HEK293T (cell line): Measurements from ENCODE around the gene E2F7.
A peak's percentile ranks its signal among the peaks of the same experiment; 100 is the strongest.

Source experiments
- CTCF ChIA-PET: fragments of 350-600 bp; formaldehyde crosslinking; extraction: SDS; loops from one replicate; lab custom pipeline; 2021; ENCODE audit warnings: antibody characterized with exemption, inconsistent platforms; lab: Yijun Ruan, JAX
- POLR2A ChIA-PET: fragments of 350-600 bp; formaldehyde crosslinking; extraction: SDS; loops from one replicate; lab custom pipeline; 2020; ENCODE audit warnings: antibody characterized with exemption, inconsistent platforms; lab: Yijun Ruan, JAX
- DNase-seq: peaks from one replicate; pipeline ENCODE4 v3.0.0; 2012; ENCODE audit warnings: mixed read lengths; ENCODE audit errors: extremely low spot score
- ARNT ChIP-seq: fragments of 450-650 bp; IDR thresholded peaks from 2 replicates; pipeline ENCODE4 v1.6.1; 2017; ENCODE audit warnings: mild to moderate bottlenecking
- BHLHE40 ChIP-seq: fragments of 450-650 bp; IDR thresholded peaks from 2 replicates; pipeline ENCODE4 v1.6.1; 2016; ENCODE audit warnings: mild to moderate bottlenecking, moderate library complexity, borderline replicate concordance
- CTBP1 ChIP-seq: fragments of 450-650 bp; IDR thresholded peaks from 2 replicates; pipeline ENCODE4 v1.6.1; 2016; ENCODE audit warnings: borderline replicate concordance
- ELF4 ChIP-seq: fragments of 450-650 bp; IDR thresholded peaks from 2 replicates; pipeline ENCODE4 v1.6.1; 2017; ENCODE audit warnings: antibody characterized with exemption
- FOXA1 ChIP-seq: fragments of 450-650 bp; IDR thresholded peaks from 2 replicates; pipeline ENCODE4 v1.6.1; 2016; ENCODE audit warnings: mild to moderate bottlenecking
- FOXK2 ChIP-seq: fragments of 450-650 bp; IDR thresholded peaks from 2 replicates; pipeline ENCODE4 v1.6.1; 2016; ENCODE audit warnings: mild to moderate bottlenecking
- FOXM1 ChIP-seq: fragments of 450-650 bp; IDR thresholded peaks from 2 replicates; pipeline ENCODE4 v1.6.1; 2017; ENCODE audit warnings: mild to moderate bottlenecking, borderline replicate concordance
- HDGF ChIP-seq: fragments of 450-650 bp; IDR thresholded peaks from 2 replicates; pipeline ENCODE4 v1.6.1; 2017; ENCODE audit warnings: antibody characterized with exemption, borderline replicate concordance
- L3MBTL2 ChIP-seq: fragments of 450-650 bp; conservative IDR thresholded peaks from 2 replicates; pipeline ENCODE4 v1.6.1; 2016; ENCODE audit warnings: mild to moderate bottlenecking
- LEF1 ChIP-seq: fragments of 450-650 bp; IDR thresholded peaks from 2 replicates; pipeline ENCODE4 v1.6.1; 2017; ENCODE audit warnings: mild to moderate bottlenecking, borderline replicate concordance
- NFRKB ChIP-seq: fragments of 450-650 bp; IDR thresholded peaks from 2 replicates; pipeline ENCODE4 v1.6.1; 2016; ENCODE audit warnings: mild to moderate bottlenecking, moderate library complexity
- PKNOX1 ChIP-seq: fragments of 450-650 bp; IDR thresholded peaks from 2 replicates; pipeline ENCODE4 v1.6.1; 2016
- SP1 ChIP-seq: fragments of 450-650 bp; IDR thresholded peaks from 2 replicates; pipeline ENCODE4 v1.6.1; 2017
- SUZ12 ChIP-seq: fragments of 450-650 bp; IDR thresholded peaks from 2 replicates; pipeline ENCODE4 v1.6.1; 2016; ENCODE audit warnings: mild to moderate bottlenecking
- TARDBP ChIP-seq: fragments of 450-650 bp; IDR thresholded peaks from 2 replicates; pipeline ENCODE4 v1.6.1; 2016
- ZNF384 ChIP-seq: fragments of 450-650 bp; IDR thresholded peaks from 2 replicates; pipeline ENCODE4 v1.6.1; 2016

Gene E2F7

DNA sequence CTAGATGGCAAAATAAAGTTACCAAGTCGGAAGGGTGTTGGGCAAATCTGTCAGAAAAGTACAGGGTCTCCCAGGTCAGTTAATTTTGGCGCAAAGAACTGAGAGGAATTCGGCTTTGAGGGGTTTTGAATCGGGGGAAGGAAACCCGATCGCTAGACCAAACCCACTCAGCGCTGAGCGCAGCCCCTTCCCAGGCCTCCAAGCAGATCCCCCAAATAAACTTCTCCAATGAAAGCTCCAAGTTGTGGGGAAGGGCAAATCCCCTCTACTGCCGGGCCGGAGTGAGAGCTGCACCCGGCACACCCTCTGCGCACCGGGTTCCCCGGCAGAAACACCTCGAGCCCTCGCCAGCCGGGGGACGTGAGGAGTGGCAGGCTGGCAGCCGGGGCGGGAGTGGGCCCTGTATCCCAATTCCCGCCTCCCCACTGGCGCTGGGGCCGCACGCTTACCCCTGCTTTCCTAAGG, 441 bp downstream of the E2F7 start:
- peak; percentile 51 for DNase-seq
- ChIA-PET CTCF (no interaction called here), POLR2A (no interaction called here)
- TF ChIP-seq L3MBTL2 (peak; percentile 60; the same call in 1 of the 2 replicates), CTBP1 (no peak), NFRKB (no peak), ZNF384 (no peak), FOXA1 (no peak), HDGF (no peak), SP1 (no peak)

GRCh38 chr12:77062846-77063461, 2.4 kb downstream of the E2F7 start:
- no peak for TF ChIP-seq CTBP1
- TF ChIP-seq BHLHE40: no peak
- no peak for TF ChIP-seq SP1
- no peak for TF ChIP-seq FOXK2
- no peak for TF ChIP-seq L3MBTL2
- TF ChIP-seq FOXM1: no peak
- no peak for TF ChIP-seq FOXA1
- TF ChIP-seq LEF1: no peak
- no peak for TF ChIP-seq SUZ12
- no peak for TF ChIP-seq ZNF384
- TF ChIP-seq ELF4: no peak
- ChIA-PET CTCF (no interaction called here), POLR2A (no interaction called here)
- DNase-seq: no peak

GRCh38 chr12:77062396-77062795, 3.0 kb downstream of the E2F7 start:
- TF ChIP-seq ARNT (no peak), TARDBP (no peak), FOXK2 (no peak), FOXM1 (no peak), PKNOX1 (no peak), SP1 (no peak), CTBP1 (no peak), SUZ12 (no peak), ZNF384 (no peak), L3MBTL2 (no peak), BHLHE40 (no peak), NFRKB (no peak), HDGF (no peak), FOXA1 (no peak), ELF4 (no peak), LEF1 (no peak)
- no peak for DNase-seq
- ChIA-PET CTCF (no interaction called here), POLR2A (no interaction called here)

DNA sequence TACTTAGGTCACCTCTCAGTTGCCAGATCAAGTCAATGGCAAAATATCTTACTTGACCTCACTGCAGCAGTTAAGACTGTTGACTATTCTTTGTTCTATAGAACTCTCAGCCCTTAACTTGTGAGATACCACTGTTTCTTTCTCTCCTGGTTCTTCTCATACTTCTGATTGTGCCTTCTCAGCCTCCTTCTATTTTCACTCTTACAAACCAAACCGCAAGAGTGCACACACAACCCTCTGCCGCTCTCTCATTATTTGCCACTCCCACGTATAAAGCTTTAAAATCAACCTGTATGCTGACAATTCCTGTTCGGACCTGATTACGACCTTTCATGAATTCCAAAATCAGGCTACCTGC, 4.5 kb downstream of the E2F7 start:
- POLR2A ChIA-PET: no interaction called here
- no peak for TF ChIP-seq ZNF384
- no peak for TF ChIP-seq SP1
- TF ChIP-seq HDGF: no peak
- TF ChIP-seq ARNT: no peak
- no peak for TF ChIP-seq PKNOX1
- no peak for TF ChIP-seq TARDBP
- TF ChIP-seq LEF1: no peak
- no peak for TF ChIP-seq FOXK2
- TF ChIP-seq NFRKB: no peak
- TF ChIP-seq L3MBTL2: no peak
- no peak for TF ChIP-seq FOXM1
- no peak for TF ChIP-seq ELF4
- no peak for TF ChIP-seq FOXA1
- TF ChIP-seq BHLHE40: no peak
- no peak for DNase-seq
- CTCF ChIA-PET: no interaction called here

- DNase-seq: no peak
- POLR2A ChIA-PET: no interaction called here
- CTCF ChIA-PET: interaction anchor here (2.5 kb wide), 1 partner anchor 11 kb away, joined by 7 read pairs; no protein-coding TSS in a partner anchor
- no peak for TF ChIP-seq ZNF384
- no peak for TF ChIP-seq BHLHE40
- no peak for TF ChIP-seq CTBP1
- no peak for TF ChIP-seq L3MBTL2
- TF ChIP-seq SP1: no peak
- TF ChIP-seq ARNT: no peak
Observed at GRCh38 chr12:77060136-77060882, 5.1 kb downstream of the E2F7 start.

DNA sequence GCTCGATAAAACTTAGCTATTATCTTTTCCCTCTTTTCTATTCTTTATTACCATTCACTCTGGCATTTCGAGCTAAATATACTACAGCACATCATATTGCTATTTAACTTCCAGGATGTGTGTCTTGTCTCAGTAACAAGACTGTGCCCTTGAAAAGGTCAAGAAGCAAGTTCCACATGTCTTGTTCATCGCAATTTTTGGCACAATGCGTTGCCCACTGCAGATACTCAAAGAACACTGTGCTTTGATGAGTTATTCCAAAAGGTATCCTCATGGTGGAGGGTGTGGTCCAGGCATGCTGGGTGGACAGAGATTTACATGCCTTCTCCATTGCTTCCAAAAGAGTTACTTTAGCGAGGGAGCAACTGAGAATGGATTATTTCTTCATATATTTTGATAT, 6.6 kb downstream of the E2F7 start:
- no peak for DNase-seq
- ChIA-PET POLR2A (no interaction called here), CTCF (interaction anchor here (2.5 kb wide), 1 partner anchor 9 kb away, joined by 7 read pairs; no protein-coding TSS in a partner anchor)
- TF ChIP-seq PKNOX1 (no peak), FOXA1 (no peak), L3MBTL2 (no peak), HDGF (no peak), TARDBP (no peak), SUZ12 (no peak), SP1 (no peak), ZNF384 (no peak), ELF4 (no peak), BHLHE40 (no peak), FOXM1 (no peak), ARNT (no peak)
